Left lung (tissue), 10 donors: Measurements from ENCODE around the gene C15orf61. TPM values are rescaled to one million over a fixed set of nuclear protein-coding genes. Genes with fewer than 3 reads are reported as not detected.

ENCODE experiments used
- ATAC-seq: fragments of 200-7000 bp; cut with Tn5 transposase; one replicate; pipeline ENCODE4 v1.9.1; 2020; ENCODE audit warnings: moderate library complexity
- DNase-seq, 4 donors: peaks; one replicate each; pipeline ENCODE4 v3.0.0-alpha.2; 2013 to 2020
- H3K27ac ChIP-seq, 2 donors: fragments of 200-600 bp; sonication (generic) in 1 of 2; one replicate each; pipeline versions ENCODE4 v1.5.0 to v1.8.0; 2020 to 2021
- H3K27me3 ChIP-seq, 2 donors: fragments of 200-600 bp; sonication (generic) in 1 of 2; one replicate each; pipeline versions ENCODE4 v1.5.0 to v1.8.0; 2020 to 2021
- H3K36me3 ChIP-seq, 2 donors: fragments of 200-600 bp; sonication (generic) in 1 of 2; one replicate each; pipeline versions ENCODE4 v1.5.0 to v1.8.0; 2020 to 2021
- H3K4me1 ChIP-seq, 2 donors: fragments of 200-600 bp; one replicate each; pipeline ENCODE4 v1.8.0; 2021
- H3K4me3 ChIP-seq, 2 donors: fragments of 200-600 bp; sonication (generic) in 1 of 2; one replicate each; pipeline versions ENCODE4 v1.5.0 to v1.8.0; 2020 to 2021; ENCODE audit warnings: mild to moderate bottlenecking in 1 of 2
- H3K9me3 ChIP-seq, 2 donors: fragments of 200-600 bp; sonication (generic) in 1 of 2; one replicate each; pipeline versions ENCODE4 v1.5.0 to v1.8.0; 2020 to 2021
- intact Hi-C, 2 donors: fragments of 100-400 bp; cut with DNase I; formaldehyde crosslinking; loops; one replicate each; pipeline versions ENCODE4 v1.11.2 to v1.14.2; 2022
- polyA plus RNA-seq, 6 donors: library from polyadenylated mRNA; unstranded; fragments of 120-200 nt; gene quantifications; one replicate each; pipeline ENCODE4 v1.2.1, GENCODE V29; 2013; ENCODE audit not compliant: insufficient read length in 6 of 6
- total RNA-seq, 2 donors: library from RNA; stranded (reverse); fragmentation: NEBNext Ultra II Directional; extraction: Animal tissue kit (Norgen Biotek cat#: 25700); gene quantifications; one replicate each; pipeline ENCODE4 v1.2.1, GENCODE V29; 2021
- TF ChIP-seq, protein P1 (sequence below), 2 donors: fragments of 200-600 bp; sonication (generic) in 1 of 2; IDR thresholded peaks; one replicate each; pipeline versions ENCODE4 v1.5.0 to v1.8.0; 2021; ENCODE audit warnings: antibody characterized with exemption in 2 of 2
- donor health status: DM: no; HTN: yes; CAD: no.
- donor health status: DM: no; HTN: no; CAD: no.

Gene C15orf61
- total and polyA plus RNA-seq, 8 donors = 4.0 to 7.8 (median 6.4) TPM

DNA sequence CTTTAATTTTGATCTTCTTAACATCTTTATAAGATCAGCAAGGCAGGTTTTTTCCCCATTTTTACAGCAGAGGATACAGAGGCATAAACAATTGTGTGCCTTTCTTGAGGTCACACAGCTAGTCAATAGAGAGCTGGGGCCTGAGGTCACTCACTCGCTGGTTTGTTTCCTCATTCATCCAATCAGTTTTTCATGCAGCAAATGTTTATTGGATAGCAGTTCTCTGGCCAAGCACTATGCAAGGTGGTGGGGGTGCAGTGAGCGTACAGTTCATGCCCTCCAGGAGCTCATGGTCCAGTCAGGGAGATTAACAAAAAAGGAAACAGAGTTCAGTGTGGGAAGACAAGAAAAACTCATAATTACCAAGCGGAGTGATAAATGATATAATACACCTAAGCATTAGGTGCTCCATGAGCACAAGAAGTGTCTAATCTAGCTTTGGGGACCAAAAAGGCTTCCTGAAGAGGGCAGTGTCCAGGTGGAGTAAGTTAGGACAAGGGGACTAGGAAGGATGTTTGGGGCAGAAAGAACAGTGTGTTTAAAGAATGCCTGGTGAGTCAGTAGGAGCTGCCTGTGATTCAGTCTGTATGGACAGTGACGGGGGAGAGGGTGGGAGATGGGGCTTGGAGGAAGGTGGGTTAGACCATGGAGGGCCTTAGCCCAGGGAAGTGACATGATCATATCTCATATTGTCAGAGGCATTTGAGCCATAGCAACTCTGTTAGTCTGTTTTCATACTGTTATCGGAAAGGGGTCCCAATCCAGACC, 50.9 kb downstream of the C15orf61 start:
- no peak for DNase-seq
- TF ChIP-seq, protein P1, sequence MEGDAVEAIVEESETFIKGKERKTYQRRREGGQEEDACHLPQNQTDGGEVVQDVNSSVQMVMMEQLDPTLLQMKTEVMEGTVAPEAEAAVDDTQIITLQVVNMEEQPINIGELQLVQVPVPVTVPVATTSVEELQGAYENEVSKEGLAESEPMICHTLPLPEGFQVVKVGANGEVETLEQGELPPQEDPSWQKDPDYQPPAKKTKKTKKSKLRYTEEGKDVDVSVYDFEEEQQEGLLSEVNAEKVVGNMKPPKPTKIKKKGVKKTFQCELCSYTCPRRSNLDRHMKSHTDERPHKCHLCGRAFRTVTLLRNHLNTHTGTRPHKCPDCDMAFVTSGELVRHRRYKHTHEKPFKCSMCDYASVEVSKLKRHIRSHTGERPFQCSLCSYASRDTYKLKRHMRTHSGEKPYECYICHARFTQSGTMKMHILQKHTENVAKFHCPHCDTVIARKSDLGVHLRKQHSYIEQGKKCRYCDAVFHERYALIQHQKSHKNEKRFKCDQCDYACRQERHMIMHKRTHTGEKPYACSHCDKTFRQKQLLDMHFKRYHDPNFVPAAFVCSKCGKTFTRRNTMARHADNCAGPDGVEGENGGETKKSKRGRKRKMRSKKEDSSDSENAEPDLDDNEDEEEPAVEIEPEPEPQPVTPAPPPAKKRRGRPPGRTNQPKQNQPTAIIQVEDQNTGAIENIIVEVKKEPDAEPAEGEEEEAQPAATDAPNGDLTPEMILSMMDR (IDR thresholded peaks at IDR 0.05) = no peak

GRCh38 chr15:67573194-67573593, 52.3 kb downstream of the C15orf61 start:
- intact Hi-C loops = no loop called here
- no peak overlapping the region for H3K27ac ChIP-seq
- ATAC-seq = no peak

More for the DNA sequence above, 50.9 kb downstream of the C15orf61 start:
- H3K9me3 ChIP-seq = no peaks in the 10 kb centered on the region
- H3K27ac ChIP-seq = no peak overlapping the region
- H3K4me1 ChIP-seq = peaks cover 0 to 12% of the 10 kb centered on the region in 2 donors
- intact Hi-C loops = no loop called here
- peaks cover 0 to 10% of the 10 kb centered on the region in 2 donors for H3K36me3 ChIP-seq
- H3K4me3 ChIP-seq = no peak overlapping the region
- H3K27me3 ChIP-seq = no peaks in the 10 kb centered on the region
- ATAC-seq = no peak

GRCh38 chr15:67575039-67575502, 54.1 kb downstream of the C15orf61 start:
- H3K4me3 ChIP-seq = no peak overlapping the region
- ATAC-seq = peak; percentile 56
- no peak overlapping the region for H3K27ac ChIP-seq
- intact Hi-C loops = no loop called here
- peaks cover 0 to 4% of the 10 kb centered on the region in 2 donors for H3K36me3 ChIP-seq
- TF ChIP-seq, protein P1 (IDR thresholded peaks at IDR 0.05) = no peak
- no peaks in the 10 kb centered on the region for H3K9me3 ChIP-seq
- no peak for DNase-seq
- peaks cover 0 to 12% of the 10 kb centered on the region in 2 donors for H3K4me1 ChIP-seq
- H3K27me3 ChIP-seq = no peaks in the 10 kb centered on the region

More at GRCh38 chr15:67573194-67573593, 52.3 kb downstream of the C15orf61 start:
- TF ChIP-seq, protein P1 (IDR thresholded peaks at IDR 0.05) = no peak
- no peak overlapping the region for H3K4me3 ChIP-seq
- H3K27me3 ChIP-seq = no peaks in the 10 kb centered on the region
- DNase-seq = no peak
- peaks cover 0 to 12% of the 10 kb centered on the region in 2 donors for H3K4me1 ChIP-seq
- peaks cover 0 to 10% of the 10 kb centered on the region in 2 donors for H3K36me3 ChIP-seq
- no peaks in the 10 kb centered on the region for H3K9me3 ChIP-seq

DNA sequence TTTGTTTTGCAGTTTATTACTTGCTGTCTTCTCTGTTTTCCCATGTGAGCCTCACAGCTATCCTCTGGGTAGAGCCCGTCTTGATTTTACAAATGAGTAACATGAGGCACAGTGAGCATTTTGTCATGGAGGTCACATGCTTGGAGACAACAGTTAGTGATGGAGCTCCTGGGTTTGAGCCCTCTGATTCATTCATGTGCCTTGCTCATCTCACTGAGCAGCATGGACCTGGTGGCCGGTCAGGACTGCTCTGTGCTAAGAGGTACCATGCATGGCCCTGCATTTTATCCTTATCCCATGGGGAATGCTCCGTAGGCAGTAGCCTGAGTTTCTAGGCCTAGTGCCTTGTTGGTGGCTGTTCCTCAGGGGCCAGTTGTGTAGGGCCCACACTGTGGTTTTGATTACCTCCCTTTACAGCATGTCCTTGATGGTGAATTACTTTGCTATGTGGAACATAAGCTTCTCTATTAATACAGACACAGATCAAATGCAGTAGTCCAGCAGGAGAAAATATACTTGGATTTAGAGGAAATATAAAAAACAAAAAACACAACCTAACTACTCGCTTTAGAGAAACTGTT, 57.2 kb downstream of the C15orf61 start:
- H3K4me1 ChIP-seq = peaks cover 0 to 12% of the 10 kb centered on the region in 2 donors
- peaks cover 0 to 3% of the 10 kb centered on the region in 2 donors for H3K36me3 ChIP-seq
- TF ChIP-seq, protein P1 (IDR thresholded peaks at IDR 0.05) = no peak
- ATAC-seq = no peak
- intact Hi-C loops = no loop called here
- no peak overlapping the region for H3K4me3 ChIP-seq
- DNase-seq = no peak
- H3K9me3 ChIP-seq = no peaks in the 10 kb centered on the region
- no peaks in the 10 kb centered on the region for H3K27me3 ChIP-seq
- H3K27ac ChIP-seq = no peak overlapping the region

GRCh38 chr15:67579164-67579563, 58.2 kb downstream of the C15orf61 start:
- TF ChIP-seq, protein P1 (IDR thresholded peaks at IDR 0.05) = no peak
- ATAC-seq (no peak), DNase-seq (no peak)
- H3K4me3 ChIP-seq = no peak overlapping the region
- intact Hi-C loops = no loop called here
- peaks cover 0 to 3% of the 10 kb centered on the region in 2 donors for H3K36me3 ChIP-seq
- H3K9me3 ChIP-seq = no peaks in the 10 kb centered on the region
- no peaks in the 10 kb centered on the region for H3K27me3 ChIP-seq
- H3K4me1 ChIP-seq = peaks cover 0 to 12% of the 10 kb centered on the region in 2 donors
- no peak overlapping the region for H3K27ac ChIP-seq
